ENCODE data around the gene PI4KA.
"Not testable (repeated sequence)": the region's sequence is repeated elsewhere in the genome, so short reads cannot be mapped to it uniquely, and the experiment has no call there.

PI4KA gene

DNA sequence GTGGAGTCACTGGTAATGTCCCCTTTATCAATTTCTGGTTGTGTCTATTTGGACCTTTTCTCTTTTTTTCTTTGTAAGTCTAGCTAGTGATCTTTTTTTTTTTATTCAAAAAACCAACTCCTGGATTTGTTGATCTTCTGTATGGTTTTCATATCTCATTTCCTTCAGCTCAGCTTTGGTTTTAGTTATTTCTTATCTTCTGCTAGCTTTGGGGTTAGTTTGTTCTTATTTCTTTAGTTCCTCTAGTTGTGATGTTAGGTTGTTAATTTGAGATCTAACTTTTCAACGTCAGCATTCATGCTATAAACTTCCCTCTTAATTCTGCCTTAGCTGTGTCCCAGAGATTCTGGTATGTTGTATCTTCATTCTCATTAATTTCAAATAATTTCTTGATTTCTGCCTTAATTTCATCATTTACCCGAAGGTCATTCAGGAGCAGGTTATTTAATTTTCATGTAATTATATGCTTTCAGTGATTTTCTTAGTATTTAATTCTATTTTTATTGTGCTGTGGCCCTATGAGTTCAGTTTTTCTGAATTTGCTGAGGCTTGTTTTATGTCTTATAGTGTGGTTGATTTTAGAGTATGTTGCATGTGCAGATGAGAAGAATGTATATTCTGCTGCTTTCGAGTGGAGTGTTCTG, 29.0 kb downstream of the PI4KA start:
- no peak overlapping the region for H3K4me3 ChIP-seq (ENCODE audit: low read depth, low read length)
- peaks cover 69% of the 10 kb centered on the region for H3K36me3 ChIP-seq
- no peak overlapping the region for H3K27ac ChIP-seq
- H3K27me3 ChIP-seq (ENCODE audit: insufficient read depth, low read depth, severe bottlenecking), result no peaks in the 10 kb centered on the region
- TF ChIP-seq, protein P1, sequence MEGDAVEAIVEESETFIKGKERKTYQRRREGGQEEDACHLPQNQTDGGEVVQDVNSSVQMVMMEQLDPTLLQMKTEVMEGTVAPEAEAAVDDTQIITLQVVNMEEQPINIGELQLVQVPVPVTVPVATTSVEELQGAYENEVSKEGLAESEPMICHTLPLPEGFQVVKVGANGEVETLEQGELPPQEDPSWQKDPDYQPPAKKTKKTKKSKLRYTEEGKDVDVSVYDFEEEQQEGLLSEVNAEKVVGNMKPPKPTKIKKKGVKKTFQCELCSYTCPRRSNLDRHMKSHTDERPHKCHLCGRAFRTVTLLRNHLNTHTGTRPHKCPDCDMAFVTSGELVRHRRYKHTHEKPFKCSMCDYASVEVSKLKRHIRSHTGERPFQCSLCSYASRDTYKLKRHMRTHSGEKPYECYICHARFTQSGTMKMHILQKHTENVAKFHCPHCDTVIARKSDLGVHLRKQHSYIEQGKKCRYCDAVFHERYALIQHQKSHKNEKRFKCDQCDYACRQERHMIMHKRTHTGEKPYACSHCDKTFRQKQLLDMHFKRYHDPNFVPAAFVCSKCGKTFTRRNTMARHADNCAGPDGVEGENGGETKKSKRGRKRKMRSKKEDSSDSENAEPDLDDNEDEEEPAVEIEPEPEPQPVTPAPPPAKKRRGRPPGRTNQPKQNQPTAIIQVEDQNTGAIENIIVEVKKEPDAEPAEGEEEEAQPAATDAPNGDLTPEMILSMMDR (IDR thresholded peaks at IDR 0.05; ENCODE audit: low read depth, low read length), result no peak
- H3K9me3 ChIP-seq (ENCODE audit: severe bottlenecking), result no peaks in the 10 kb centered on the region
- DNase-seq, result no peak

DNA sequence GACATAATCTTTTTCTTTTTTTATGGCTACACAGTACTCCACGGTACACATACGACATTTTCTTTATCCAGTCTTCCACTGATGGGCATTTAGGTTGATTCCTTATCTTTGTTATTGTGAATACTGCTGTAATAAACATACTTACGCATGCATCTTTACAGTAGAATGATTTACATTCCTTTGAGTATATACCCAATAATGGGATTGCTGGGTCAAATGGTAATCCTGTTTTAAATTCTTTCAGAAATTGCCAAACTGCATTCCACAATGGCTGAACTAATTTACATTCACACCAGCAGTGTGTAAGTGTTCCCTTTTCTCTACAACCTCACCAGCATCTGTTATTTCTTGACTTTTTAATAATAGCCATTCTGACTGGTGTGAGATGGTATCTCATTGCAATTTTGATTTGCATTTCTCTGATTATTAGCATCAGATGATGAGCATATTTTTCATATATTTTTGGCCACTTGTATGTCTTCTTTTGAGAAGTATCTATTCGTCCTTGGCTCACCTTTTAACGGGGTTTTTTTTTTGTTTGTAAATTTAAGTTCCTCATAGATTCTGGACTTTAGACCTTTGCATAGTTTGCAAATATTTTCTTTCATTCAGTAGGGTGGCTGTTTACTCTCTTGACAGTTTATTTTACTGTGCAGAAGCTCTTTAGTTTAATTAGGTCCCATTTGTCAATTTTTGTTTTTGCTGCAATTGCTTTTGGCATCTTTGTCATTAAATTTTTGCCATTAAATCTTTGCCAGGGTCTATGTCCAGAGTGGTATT, 32.0 kb downstream of the PI4KA start:
- H3K4me3 ChIP-seq (ENCODE audit: low read depth, low read length); DNase-seq; H3K27ac ChIP-seq; H3K27me3 ChIP-seq (ENCODE audit: insufficient read depth, low read depth, severe bottlenecking); H3K9me3 ChIP-seq (ENCODE audit: severe bottlenecking): not testable (repeated sequence)
- peaks cover 70% of the 10 kb centered on the region for H3K36me3 ChIP-seq

DNA sequence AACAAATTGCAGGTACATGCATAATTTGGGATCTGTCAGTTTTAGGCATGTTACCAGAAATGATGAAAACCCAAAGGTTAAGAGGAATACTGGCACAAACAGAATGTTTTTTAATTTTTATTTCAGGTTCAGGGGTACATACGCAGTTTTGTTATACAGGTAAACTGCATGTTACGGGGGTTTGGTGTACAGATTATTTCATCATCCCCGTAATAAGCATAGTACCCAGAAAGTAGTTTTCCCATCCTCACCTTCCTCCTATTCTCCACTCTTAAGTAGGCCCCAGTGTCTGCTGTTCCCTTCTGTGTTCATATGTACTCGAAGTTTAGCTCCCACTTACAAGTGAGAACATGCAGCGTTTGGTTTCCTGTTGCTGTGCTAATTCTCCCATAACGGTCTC, 33.0 kb downstream of the PI4KA start:
- H3K4me3 ChIP-seq (ENCODE audit: low read depth, low read length), result no peak overlapping the region
- no peaks in the 10 kb centered on the region for H3K9me3 ChIP-seq (ENCODE audit: severe bottlenecking)
- H3K27me3 ChIP-seq (ENCODE audit: insufficient read depth, low read depth, severe bottlenecking), result no peaks in the 10 kb centered on the region
- DNase-seq, result no peak
- TF ChIP-seq, protein P1 (IDR thresholded peaks at IDR 0.05; ENCODE audit: low read depth, low read length), result no peak
- H3K36me3 ChIP-seq, result peaks cover 64% of the 10 kb centered on the region
- no peak overlapping the region for H3K27ac ChIP-seq

DNA sequence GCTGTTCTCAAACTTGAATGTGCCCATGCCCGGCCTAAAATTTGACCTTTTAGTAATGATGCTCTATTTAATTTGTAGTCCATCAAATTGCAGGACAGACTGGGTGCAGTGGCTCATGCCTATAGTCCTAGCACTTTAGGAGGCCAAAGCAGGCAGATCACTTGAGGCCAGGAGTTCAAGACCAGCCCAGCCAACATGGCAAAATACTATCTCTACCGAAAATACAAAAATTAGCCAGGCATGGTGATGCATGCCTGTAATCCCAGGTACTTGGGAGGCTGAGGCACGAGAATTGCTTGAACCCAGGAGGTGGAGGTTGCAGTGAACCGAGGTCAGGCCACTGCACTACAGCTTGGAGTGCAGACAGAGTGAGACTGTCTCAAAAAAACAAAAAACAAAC, 33.4 kb downstream of the PI4KA start:
- not testable (repeated sequence) for H3K27ac ChIP-seq; DNase-seq; H3K9me3 ChIP-seq (ENCODE audit: severe bottlenecking); H3K27me3 ChIP-seq (ENCODE audit: insufficient read depth, low read depth, severe bottlenecking); H3K4me3 ChIP-seq (ENCODE audit: low read depth, low read length)
- H3K36me3 ChIP-seq, result peaks cover 62% of the 10 kb centered on the region

DNA sequence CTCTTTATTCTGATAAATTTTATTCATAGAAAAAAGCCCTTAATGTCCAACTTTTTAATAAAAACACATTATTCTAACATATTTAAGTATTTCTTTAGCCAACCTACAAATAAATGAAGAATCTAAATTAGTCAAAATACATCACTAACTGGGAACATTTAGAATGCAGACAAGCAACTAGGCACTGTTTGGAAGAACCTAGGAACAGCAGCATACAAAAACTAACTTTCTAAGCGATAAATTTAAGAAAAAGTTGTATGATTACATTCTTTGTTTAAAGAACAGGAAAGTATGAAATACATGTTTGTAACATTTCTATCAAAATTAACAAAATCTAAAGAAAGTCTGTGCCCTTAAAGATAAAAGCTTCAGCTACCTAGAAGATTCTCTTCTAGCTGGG, 35.3 kb downstream of the PI4KA start:
- DNase-seq, result no peak
- H3K36me3 ChIP-seq, result peaks cover 66% of the 10 kb centered on the region
- TF ChIP-seq, protein P1 (IDR thresholded peaks at IDR 0.05; ENCODE audit: low read depth, low read length), result no peak
- no peaks in the 10 kb centered on the region for H3K9me3 ChIP-seq (ENCODE audit: severe bottlenecking)
- no peak overlapping the region for H3K4me3 ChIP-seq (ENCODE audit: low read depth, low read length)
- H3K27ac ChIP-seq, result no peak overlapping the region
- H3K27me3 ChIP-seq (ENCODE audit: insufficient read depth, low read depth, severe bottlenecking), result no peaks in the 10 kb centered on the region

DNA sequence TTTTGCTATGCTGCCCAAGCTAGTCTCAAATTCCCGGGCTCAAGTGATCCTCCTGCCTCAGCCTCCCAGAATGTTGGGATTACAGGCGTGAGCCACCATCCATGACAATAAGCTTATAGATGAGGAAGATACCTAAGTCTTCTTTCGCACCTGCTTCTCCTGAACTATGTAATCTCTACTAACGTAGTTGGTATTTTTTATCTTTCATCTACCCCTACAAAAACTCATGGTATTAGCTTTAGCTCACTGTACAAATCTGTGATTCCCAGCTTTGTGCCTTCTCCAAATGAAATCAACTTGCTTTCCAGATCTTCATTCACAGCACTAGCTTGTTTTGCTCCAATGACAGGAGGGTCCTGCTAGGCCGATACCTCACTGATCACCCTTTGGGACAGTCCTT, 36.4 kb downstream of the PI4KA start:
- Histone ChIP-seq H3K36me3 (peaks cover 64% of the 10 kb centered on the region), H3K27me3 (ENCODE audit: insufficient read depth, low read depth, severe bottlenecking) (no peaks in the 10 kb centered on the region), H3K27ac (no peak overlapping the region), H3K4me3 (ENCODE audit: low read depth, low read length) (no peak overlapping the region), H3K9me3 (ENCODE audit: severe bottlenecking) (no peaks in the 10 kb centered on the region)
- TF ChIP-seq, protein P1 (IDR thresholded peaks at IDR 0.05; ENCODE audit: low read depth, low read length), result no peak
- DNase-seq, result no peak

DNA sequence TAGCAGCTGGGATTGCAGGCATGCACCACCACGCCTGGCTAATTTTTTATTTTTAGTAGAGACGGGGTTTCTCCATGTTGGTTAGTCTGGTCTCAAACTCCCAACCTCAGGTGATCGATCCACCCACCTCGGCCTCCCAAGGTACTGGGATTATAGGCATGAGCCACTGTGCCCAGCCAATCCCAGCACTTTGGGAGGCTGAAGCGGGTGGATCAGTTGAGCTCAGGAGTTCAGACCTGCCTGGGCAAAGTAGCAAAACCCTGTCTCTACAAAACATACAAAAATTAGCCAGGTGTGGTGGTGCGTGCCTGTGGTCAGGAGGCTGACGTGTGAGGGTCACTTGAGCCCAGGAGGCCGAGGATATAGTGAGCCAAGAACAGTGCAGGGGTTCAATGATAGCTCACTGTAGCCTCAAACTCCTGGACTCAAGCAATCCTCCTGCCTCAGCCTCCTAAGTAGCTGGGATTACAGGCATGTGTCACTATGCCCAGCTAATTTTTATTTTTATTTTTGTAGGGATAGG, 36.8 kb downstream of the PI4KA start:
- H3K27me3 ChIP-seq (ENCODE audit: insufficient read depth, low read depth, severe bottlenecking); H3K27ac ChIP-seq; H3K9me3 ChIP-seq (ENCODE audit: severe bottlenecking); DNase-seq; H3K4me3 ChIP-seq (ENCODE audit: low read depth, low read length): not testable (repeated sequence)
- H3K36me3 ChIP-seq, result peaks cover 68% of the 10 kb centered on the region

Data from WERI-Rb-1 (cell line).